Measurements from ENCODE around the gene R3HDM1.

- no peak for TF ChIP-seq POLR2A (IDR thresholded peaks at IDR 0.05)
- no peak for TF ChIP-seq CTCF (IDR thresholded peaks at IDR 0.05)
- no peak for TF ChIP-seq POLR2AphosphoS5 (IDR thresholded peaks at IDR 0.05)
- TF ChIP-seq EP300 (IDR thresholded peaks at IDR 0.05), result no peak
Observed at GRCh38 chr2:135732561-135732960, 201.3 kb downstream of the R3HDM1 start.

All from gastroesophageal sphincter (tissue), 3 donors.